Measurements from ENCODE around the gene SDC1. TPM values are rescaled to one million over a fixed set of nuclear protein-coding genes. Genes with fewer than 3 reads are reported as not detected.

Gene SDC1
- total RNA-seq, 1 donor from 2014 or later: 85.4 TPM

- Mint-ChIP-seq H3K9me3 (no peaks in the 10 kb centered on the region), H3K27ac (ENCODE audit: unreplicated experiment) (peak overlapping the region; percentile 35), H3K4me3 (no peak overlapping the region), H3K4me1 (peaks cover 31% of the 10 kb centered on the region), H3K27me3 (ENCODE audit: low read depth) (no peaks in the 10 kb centered on the region), H3K36me3 (ENCODE audit: low read depth) (no peaks in the 10 kb centered on the region)
- no peak for DNase-seq (ENCODE audit: low read depth, low spot score)
- TF ChIP-seq CTCF (conservative IDR thresholded peaks at IDR 0.05): no peak
Observed at GRCh38 chr2:20182241-20182931, 42.5 kb downstream of the SDC1 start.

- H3K27ac Mint-ChIP-seq (ENCODE audit: unreplicated experiment): no peak overlapping the region
- H3K36me3 Mint-ChIP-seq (ENCODE audit: low read depth): no peaks in the 10 kb centered on the region
- DNase-seq (ENCODE audit: low read depth, low spot score): no peak
- TF ChIP-seq CTCF (conservative IDR thresholded peaks at IDR 0.05): no peak
- H3K27me3 Mint-ChIP-seq (ENCODE audit: low read depth): no peaks in the 10 kb centered on the region
- no peaks in the 10 kb centered on the region for H3K9me3 Mint-ChIP-seq
- peaks cover 27% of the 10 kb centered on the region for H3K4me1 Mint-ChIP-seq
- no peak overlapping the region for H3K4me3 Mint-ChIP-seq
Observed at GRCh38 chr2:20181761-20182160, 43.2 kb downstream of the SDC1 start.

- H3K9me3 Mint-ChIP-seq: no peaks in the 10 kb centered on the region
- DNase-seq (ENCODE audit: low read depth, low spot score): no peak
- H3K4me3 Mint-ChIP-seq: no peak overlapping the region
- H3K27ac Mint-ChIP-seq (ENCODE audit: unreplicated experiment): no peak overlapping the region
- TF ChIP-seq CTCF (conservative IDR thresholded peaks at IDR 0.05): no peak
- no peaks in the 10 kb centered on the region for H3K36me3 Mint-ChIP-seq (ENCODE audit: low read depth)
- H3K27me3 Mint-ChIP-seq (ENCODE audit: low read depth): no peaks in the 10 kb centered on the region
- H3K4me1 Mint-ChIP-seq: peaks cover 19% of the 10 kb centered on the region
Observed at GRCh38 chr2:20180676-20181648, 44.0 kb downstream of the SDC1 start.

- Mint-ChIP-seq H3K36me3 (ENCODE audit: low read depth) (no peaks in the 10 kb centered on the region), H3K27ac (ENCODE audit: unreplicated experiment) (no peak overlapping the region), H3K9me3 (no peaks in the 10 kb centered on the region), H3K4me1 (peaks cover 12% of the 10 kb centered on the region), H3K4me3 (no peak overlapping the region), H3K27me3 (ENCODE audit: low read depth) (no peaks in the 10 kb centered on the region)
- no peak for DNase-seq (ENCODE audit: low read depth, low spot score)
- no peak for TF ChIP-seq CTCF (conservative IDR thresholded peaks at IDR 0.05)
Observed at GRCh38 chr2:20179755-20180594, 45.0 kb downstream of the SDC1 start.

- no peak overlapping the region for H3K4me3 Mint-ChIP-seq
- TF ChIP-seq CTCF (conservative IDR thresholded peaks at IDR 0.05): no peak
- no peaks in the 10 kb centered on the region for H3K9me3 Mint-ChIP-seq
- H3K27me3 Mint-ChIP-seq (ENCODE audit: low read depth): no peaks in the 10 kb centered on the region
- no peak overlapping the region for H3K27ac Mint-ChIP-seq (ENCODE audit: unreplicated experiment)
- peaks cover 7% of the 10 kb centered on the region for H3K4me1 Mint-ChIP-seq
- DNase-seq (ENCODE audit: low read depth, low spot score): no peak
- H3K36me3 Mint-ChIP-seq (ENCODE audit: low read depth): no peaks in the 10 kb centered on the region
Observed at GRCh38 chr2:20179466-20179754, 45.5 kb downstream of the SDC1 start.
